DOHH2 (cell line): ENCODE results near the gene ENTPD1.

Experiments
- CTCF ChIP-seq: fragments of 200-600 bp; sonication (generic); IDR thresholded peaks from one replicate; pipeline ENCODE4 v1.5.1; 2014; ENCODE audit warnings: antibody characterized with exemption, mild to moderate bottlenecking, low read depth, low read length; ENCODE audit not compliant: poor library complexity, severe bottlenecking
- EZH2phosphoT487 ChIP-seq: fragments of 200-600 bp; sonication (generic); IDR thresholded peaks from 2 replicates; pipeline ENCODE4 v1.6.1; 2017; ENCODE audit warnings: borderline replicate concordance, mild to moderate bottlenecking, antibody characterized with exemption, low read length, moderate library complexity, mixed read lengths

GRCh38 chr10:95815701-95816240, 59.8 kb downstream of the ENTPD1 start:
- TF ChIP-seq CTCF (no peak), EZH2phosphoT487 (no peak)
